ENCODE data around the gene ATF6. TPM values are rescaled to one million over a fixed set of nuclear protein-coding genes. Genes with fewer than 3 reads are reported as not detected.

ATF6 gene
- total RNA-seq, 1 experiment from 2014 or later: 20.9 TPM

GRCh38 chr1:161739865-161740566 is 26.1 kb upstream of the ATF6 start:
- Histone ChIP-seq H3K36me3 (ENCODE audit: control insufficient read depth in 1 of 2, insufficient read depth in 2 of 2, low read length in 2 of 2) (no peaks in the 10 kb centered on the region), H3K4me3 (replicated peaks in 1 of 2; ENCODE audit: low read depth in 1 of 2, low read length in 2 of 2) (no peak overlapping the region), H3K9ac (ENCODE audit: low read length) (no peak overlapping the region), H3K9me3 (ENCODE audit: control insufficient read depth in 1 of 2, insufficient read depth in 1 of 2, low read depth in 1 of 2, low read length in 2 of 2) (no peaks in the 10 kb centered on the region), H3K79me2 (ENCODE audit: insufficient read depth, low read length) (no peaks in the 10 kb centered on the region), H4K20me1 (ENCODE audit: insufficient read depth) (no peaks in the 10 kb centered on the region), H3K4me2 (ENCODE audit: low read length) (no peak overlapping the region), H3K4me1 (ENCODE audit: control insufficient read depth in 1 of 2, insufficient read depth in 2 of 2, low read length in 2 of 2) (peaks cover 2 to 23% of the 10 kb centered on the region in 2 experiments; a peak in 2 of 4 replicates), H3K9me2 (ENCODE audit: insufficient read depth) (no peaks in the 10 kb centered on the region), H3K27me3 (ENCODE audit: insufficient read depth, low read length) (no peaks in the 10 kb centered on the region), H2AFZ (ENCODE audit: low read depth, low read length, poor library complexity, severe bottlenecking) (no peak overlapping the region), H3K27ac (ENCODE audit: low read depth, low read length) (no peak overlapping the region)
- no peak for DNase-seq (ENCODE audit: low read depth, low spot score)
- ChIA-PET RAD21 (ENCODE audit: low non-redundant PET in 1 of 2, low total read pairs in 2 of 2, uncharacterized antibody in 2 of 2, unreplicated experiment in 2 of 2) (interaction anchor here in 1 of 2 experiments (1.5 kb wide), 1 partner anchor 255 kb away, joined by 5 read pairs; no protein-coding TSS in a partner anchor), POLR2A (interaction anchor here (0.7 kb wide), 1 partner anchor 60 kb away, joined by 4 read pairs; no protein-coding TSS in a partner anchor), CTCF (interaction anchor here (0.9 to 3.7 kb wide), 6 partner anchors 10 to 297 kb away, joined by 3 to 16 read pairs (median 10); partner anchors contain the start of gene DUSP12)
- intact Hi-C loops (cut with micrococcal nuclease): loop anchor here (5.0 kb wide), 3 partner anchors 93 to 198 kb away; no protein-coding TSS in a partner anchor
- no peak for TF ChIP-seq JUND (IDR thresholded peaks at IDR 0.05)
- TF ChIP-seq ZFX (IDR thresholded peaks at IDR 0.05): no peak
- TF ChIP-seq ZNF274 (IDR thresholded peaks at IDR 0.05; ENCODE audit: low read depth, low read length): no peak
- BruUV-seq (replicated peaks): no TSS peak
- no peak for ATAC-seq

- H3K27ac ChIP-seq (ENCODE audit: low read depth, low read length): no peak overlapping the region
- no peaks in the 10 kb centered on the region for H3K9me3 ChIP-seq (ENCODE audit: control insufficient read depth in 1 of 2, insufficient read depth in 1 of 2, low read depth in 1 of 2, low read length in 2 of 2)
- no peak overlapping the region for H3K4me2 ChIP-seq (ENCODE audit: low read length)
- ATAC-seq (no peak), DNase-seq (ENCODE audit: low read depth, low spot score) (no peak)
- H2AFZ ChIP-seq (ENCODE audit: low read depth, low read length, poor library complexity, severe bottlenecking): peak overlapping the region; percentile 67
- no peaks in the 10 kb centered on the region for H4K20me1 ChIP-seq (ENCODE audit: insufficient read depth)
- ChIA-PET CTCF (interaction anchor here (0.9 to 2.1 kb wide), 7 partner anchors 9 to 575 kb away, joined by 3 to 12 read pairs (median 3); partner anchors contain the start of gene PPOX), POLR2A (no interaction called here), RAD21 (ENCODE audit: low non-redundant PET in 1 of 2, low total read pairs in 2 of 2, uncharacterized antibody in 2 of 2, unreplicated experiment in 2 of 2) (no interaction called here)
- no peaks in the 10 kb centered on the region for H3K9me2 ChIP-seq (ENCODE audit: insufficient read depth)
- intact Hi-C loops (cut with micrococcal nuclease): loop anchor here (1.0 kb wide), 1 partner anchor 254 kb away; no protein-coding TSS in a partner anchor
- no peak overlapping the region for H3K9ac ChIP-seq (ENCODE audit: low read length)
- H3K4me1 ChIP-seq (ENCODE audit: control insufficient read depth in 1 of 2, insufficient read depth in 2 of 2, low read length in 2 of 2): peaks cover 2 to 20% of the 10 kb centered on the region in 2 experiments; a peak in 2 of 4 replicates
- H3K4me3 ChIP-seq (replicated peaks in 1 of 2; ENCODE audit: low read depth in 1 of 2, low read length in 2 of 2): no peak overlapping the region
- H3K27me3 ChIP-seq (ENCODE audit: insufficient read depth, low read length): no peaks in the 10 kb centered on the region
- no TSS peak for BruUV-seq (replicated peaks)
- no peak for TF ChIP-seq POLR2AphosphoS5 (IDR thresholded peaks at IDR 0.05; ENCODE audit: low read depth, low read length)
- no peak for TF ChIP-seq CEBPB (IDR thresholded peaks at IDR 0.05; ENCODE audit: low read depth)
- no peak for TF ChIP-seq JUND (IDR thresholded peaks at IDR 0.05)
- TF ChIP-seq SP1 (IDR thresholded peaks at IDR 0.05; ENCODE audit: low read depth): no peak
- TF ChIP-seq, protein P1, sequence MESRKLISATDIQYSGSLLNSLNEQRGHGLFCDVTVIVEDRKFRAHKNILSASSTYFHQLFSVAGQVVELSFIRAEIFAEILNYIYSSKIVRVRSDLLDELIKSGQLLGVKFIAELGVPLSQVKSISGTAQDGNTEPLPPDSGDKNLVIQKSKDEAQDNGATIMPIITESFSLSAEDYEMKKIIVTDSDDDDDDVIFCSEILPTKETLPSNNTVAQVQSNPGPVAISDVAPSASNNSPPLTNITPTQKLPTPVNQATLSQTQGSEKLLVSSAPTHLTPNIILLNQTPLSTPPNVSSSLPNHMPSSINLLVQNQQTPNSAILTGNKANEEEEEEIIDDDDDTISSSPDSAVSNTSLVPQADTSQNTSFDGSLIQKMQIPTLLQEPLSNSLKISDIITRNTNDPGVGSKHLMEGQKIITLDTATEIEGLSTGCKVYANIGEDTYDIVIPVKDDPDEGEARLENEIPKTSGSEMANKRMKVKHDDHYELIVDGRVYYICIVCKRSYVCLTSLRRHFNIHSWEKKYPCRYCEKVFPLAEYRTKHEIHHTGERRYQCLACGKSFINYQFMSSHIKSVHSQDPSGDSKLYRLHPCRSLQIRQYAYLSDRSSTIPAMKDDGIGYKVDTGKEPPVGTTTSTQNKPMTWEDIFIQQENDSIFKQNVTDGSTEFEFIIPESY (IDR thresholded peaks at IDR 0.05; ENCODE audit: extremely low read depth, insufficient replicate concordance, low read length): no peak
- TF ChIP-seq SIN3A (IDR thresholded peaks at IDR 0.05; ENCODE audit: low read depth): no peak
- no peak for TF ChIP-seq EZH2phosphoT487 (IDR thresholded peaks at IDR 0.05; ENCODE audit: borderline replicate concordance)
- no peak for TF ChIP-seq ZFX (IDR thresholded peaks at IDR 0.05)
- no peak for TF ChIP-seq RAD21 (IDR thresholded peaks at IDR 0.05; ENCODE audit: low read depth)
- TF ChIP-seq ELF1 (IDR thresholded peaks at IDR 0.05; ENCODE audit: borderline replicate concordance, low read depth): no peak
- no peak for TF ChIP-seq MAX (IDR thresholded peaks at IDR 0.05)
- no peaks in the 10 kb centered on the region for H3K79me2 ChIP-seq (ENCODE audit: insufficient read depth, low read length)
- no peaks in the 10 kb centered on the region for H3K36me3 ChIP-seq (ENCODE audit: control insufficient read depth in 1 of 2, insufficient read depth in 2 of 2, low read length in 2 of 2)
These were observed 25.2 kb upstream of the ATF6 start for GRCh38 chr1:161740921-161741320.

Measured in HCT116 (cell line).